ENCODE data around the gene LASP1NB.
"Not testable (repeated sequence)": the region's sequence is repeated elsewhere in the genome, so short reads cannot be mapped to it uniquely, and the experiment has no call there.

LASP1NB gene

DNA sequence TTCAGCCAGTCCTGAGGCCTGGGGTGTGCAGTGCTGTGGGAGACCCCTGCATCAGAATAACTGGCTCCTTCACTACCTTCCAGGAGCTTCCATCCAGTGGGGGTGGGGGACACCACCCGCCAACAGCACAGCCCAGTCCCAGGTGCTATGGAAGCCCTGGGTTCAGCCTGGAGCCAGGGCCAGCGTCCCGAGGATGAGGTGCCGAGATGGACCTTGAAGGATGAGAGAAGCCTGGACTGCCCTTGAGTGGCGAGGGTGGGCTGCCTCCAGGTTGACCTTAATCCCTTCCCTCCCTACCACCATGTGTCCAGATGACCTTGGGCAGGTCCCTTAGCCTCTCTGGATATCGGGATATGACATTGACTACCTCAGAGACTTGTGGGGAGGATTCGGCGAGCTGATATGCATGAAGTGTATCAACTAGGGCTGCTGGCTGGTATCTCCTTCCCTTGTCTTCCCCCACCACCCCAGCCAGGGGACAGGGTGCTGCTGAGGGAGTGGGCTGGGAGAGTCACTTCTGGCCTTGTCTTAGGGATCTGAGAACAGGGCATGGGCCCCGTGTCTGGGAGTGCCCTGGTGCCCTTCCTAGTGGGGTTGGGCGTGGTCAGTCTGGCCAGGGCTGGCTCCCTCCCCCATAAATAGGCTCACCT, 14.2 kb upstream of the LASP1NB start:
- no peak for DNase-seq (ENCODE audit: low read depth, low spot score)
- in situ Hi-C loops (cut with HindIII; ENCODE audit: low pct_unique_long_range_greater_than_20kb, low sequenced_read_pairs): no loop called here
- intact Hi-C loops (cut with micrococcal nuclease; ENCODE audit: unreplicated experiment): no loop called here
- CTCF ChIA-PET: no interaction called here
- H3K4me3 ChIP-seq (ENCODE audit: low read depth in 2 of 2, low read length in 2 of 2): no peak overlapping the region
- no peaks in the 10 kb centered on the region for H3K9me3 ChIP-seq (ENCODE audit: control insufficient read depth, insufficient read depth, low read depth, low read length)
- no peaks in the 10 kb centered on the region for H3K36me3 ChIP-seq (ENCODE audit: control insufficient read depth, insufficient read depth, low read length)
- TF ChIP-seq SIN3A (IDR thresholded peaks at IDR 0.05; ENCODE audit: borderline replicate concordance, insufficient read depth, low read depth, low read length): no peak
- TF ChIP-seq POLR2AphosphoS5 (IDR thresholded peaks at IDR 0.05; ENCODE audit: low read depth, low read length): no peak
- POLR2A ChIA-PET: no interaction called here
- BruUV-seq (replicated peaks): no TSS peak
- no peaks in the 10 kb centered on the region for H3K4me1 ChIP-seq (ENCODE audit: control insufficient read depth, insufficient read depth, low read length)
- H3K27me3 ChIP-seq (ENCODE audit: control insufficient read depth, insufficient read depth, low read length): no peaks in the 10 kb centered on the region
- H3K27ac ChIP-seq (ENCODE audit: low read length): no peak overlapping the region
- no peak for ATAC-seq

DNA sequence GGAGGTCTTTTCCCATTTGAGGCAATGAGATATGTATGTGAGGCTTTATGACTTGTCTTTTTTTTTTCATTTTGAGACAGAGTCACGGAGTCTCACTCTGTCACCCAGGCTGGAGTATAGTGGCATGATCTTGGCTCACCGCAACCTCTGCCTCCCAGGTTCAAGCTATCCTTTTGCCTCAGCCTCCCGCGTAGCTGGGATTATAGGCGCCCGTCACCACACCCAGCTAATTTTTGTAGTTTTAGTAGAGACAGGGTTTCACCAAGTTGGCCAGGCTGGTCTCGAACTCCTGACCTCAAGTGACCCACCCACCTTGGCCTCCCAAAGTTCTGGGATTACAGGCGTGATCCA, 13.7 kb upstream of the LASP1NB start:
- POLR2A ChIA-PET; H3K27me3 ChIP-seq (ENCODE audit: control insufficient read depth, insufficient read depth, low read length); intact Hi-C loops (cut with micrococcal nuclease; ENCODE audit: unreplicated experiment); H3K36me3 ChIP-seq (ENCODE audit: control insufficient read depth, insufficient read depth, low read length); H3K4me3 ChIP-seq (ENCODE audit: low read depth in 2 of 2, low read length in 2 of 2); H3K4me1 ChIP-seq (ENCODE audit: control insufficient read depth, insufficient read depth, low read length); in situ Hi-C loops (cut with HindIII; ENCODE audit: low pct_unique_long_range_greater_than_20kb, low sequenced_read_pairs); DNase-seq (ENCODE audit: low read depth, low spot score); BruUV-seq (replicated peaks); CTCF ChIA-PET; ATAC-seq; H3K27ac ChIP-seq (ENCODE audit: low read length); H3K9me3 ChIP-seq (ENCODE audit: control insufficient read depth, insufficient read depth, low read depth, low read length): not testable (repeated sequence)

DNA sequence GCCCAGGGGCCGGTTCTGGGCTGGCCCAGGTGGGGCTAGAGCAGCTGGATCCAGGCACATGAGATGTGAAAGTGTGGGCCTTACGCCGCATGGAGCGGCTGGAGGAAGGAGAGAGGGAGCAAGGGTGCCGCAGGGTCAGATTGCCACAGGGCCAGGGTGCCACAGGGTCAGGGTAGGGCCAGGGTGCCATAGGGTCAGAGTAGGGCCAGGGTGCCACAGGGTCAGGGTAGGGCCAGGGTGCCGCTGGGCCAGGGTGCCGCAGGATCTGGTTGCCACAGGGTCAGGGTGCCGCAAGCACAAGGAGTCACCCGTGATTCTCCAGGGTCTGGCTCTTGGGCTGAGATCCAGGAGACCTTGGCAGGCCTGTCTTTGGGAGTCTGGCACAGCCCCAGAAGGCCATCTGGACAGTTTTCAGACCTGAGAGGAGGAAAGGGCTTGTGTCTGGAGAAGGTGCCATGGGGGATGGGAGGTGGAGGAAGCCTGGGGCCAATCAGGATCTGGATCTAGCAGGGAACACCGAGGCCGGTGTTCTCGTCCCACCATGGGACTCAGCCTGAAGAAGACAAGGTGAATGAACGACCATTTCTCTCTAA, 13.1 kb upstream of the LASP1NB start:
- Histone ChIP-seq H3K27me3 (ENCODE audit: control insufficient read depth, insufficient read depth, low read length) (no peaks in the 10 kb centered on the region), H3K27ac (ENCODE audit: low read length) (no peak overlapping the region), H3K9me3 (ENCODE audit: control insufficient read depth, insufficient read depth, low read depth, low read length) (no peaks in the 10 kb centered on the region), H3K4me3 (ENCODE audit: low read depth in 2 of 2, low read length in 2 of 2) (no peak overlapping the region), H3K36me3 (ENCODE audit: control insufficient read depth, insufficient read depth, low read length) (no peaks in the 10 kb centered on the region), H3K4me1 (ENCODE audit: control insufficient read depth, insufficient read depth, low read length) (no peaks in the 10 kb centered on the region)
- in situ Hi-C loops (cut with HindIII; ENCODE audit: low pct_unique_long_range_greater_than_20kb, low sequenced_read_pairs): no loop called here
- DNase-seq (ENCODE audit: low read depth, low spot score) (no peak), ATAC-seq (0 out of 2 replicates have a peak, but pooled peaks have one; percentile 20)
- CTCF ChIA-PET: interaction anchor here (0.6 kb wide), 1 partner anchor 258 kb away, joined by 4 read pairs; no protein-coding TSS in a partner anchor
- BruUV-seq (replicated peaks): no TSS peak
- POLR2A ChIA-PET: no interaction called here
- intact Hi-C loops (cut with micrococcal nuclease; ENCODE audit: unreplicated experiment): no loop called here
- no peak for TF ChIP-seq SIN3A (IDR thresholded peaks at IDR 0.05; ENCODE audit: borderline replicate concordance, insufficient read depth, low read depth, low read length)
- TF ChIP-seq, protein P1, sequence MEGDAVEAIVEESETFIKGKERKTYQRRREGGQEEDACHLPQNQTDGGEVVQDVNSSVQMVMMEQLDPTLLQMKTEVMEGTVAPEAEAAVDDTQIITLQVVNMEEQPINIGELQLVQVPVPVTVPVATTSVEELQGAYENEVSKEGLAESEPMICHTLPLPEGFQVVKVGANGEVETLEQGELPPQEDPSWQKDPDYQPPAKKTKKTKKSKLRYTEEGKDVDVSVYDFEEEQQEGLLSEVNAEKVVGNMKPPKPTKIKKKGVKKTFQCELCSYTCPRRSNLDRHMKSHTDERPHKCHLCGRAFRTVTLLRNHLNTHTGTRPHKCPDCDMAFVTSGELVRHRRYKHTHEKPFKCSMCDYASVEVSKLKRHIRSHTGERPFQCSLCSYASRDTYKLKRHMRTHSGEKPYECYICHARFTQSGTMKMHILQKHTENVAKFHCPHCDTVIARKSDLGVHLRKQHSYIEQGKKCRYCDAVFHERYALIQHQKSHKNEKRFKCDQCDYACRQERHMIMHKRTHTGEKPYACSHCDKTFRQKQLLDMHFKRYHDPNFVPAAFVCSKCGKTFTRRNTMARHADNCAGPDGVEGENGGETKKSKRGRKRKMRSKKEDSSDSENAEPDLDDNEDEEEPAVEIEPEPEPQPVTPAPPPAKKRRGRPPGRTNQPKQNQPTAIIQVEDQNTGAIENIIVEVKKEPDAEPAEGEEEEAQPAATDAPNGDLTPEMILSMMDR (IDR thresholded peaks at IDR 0.05): no peak

DNA sequence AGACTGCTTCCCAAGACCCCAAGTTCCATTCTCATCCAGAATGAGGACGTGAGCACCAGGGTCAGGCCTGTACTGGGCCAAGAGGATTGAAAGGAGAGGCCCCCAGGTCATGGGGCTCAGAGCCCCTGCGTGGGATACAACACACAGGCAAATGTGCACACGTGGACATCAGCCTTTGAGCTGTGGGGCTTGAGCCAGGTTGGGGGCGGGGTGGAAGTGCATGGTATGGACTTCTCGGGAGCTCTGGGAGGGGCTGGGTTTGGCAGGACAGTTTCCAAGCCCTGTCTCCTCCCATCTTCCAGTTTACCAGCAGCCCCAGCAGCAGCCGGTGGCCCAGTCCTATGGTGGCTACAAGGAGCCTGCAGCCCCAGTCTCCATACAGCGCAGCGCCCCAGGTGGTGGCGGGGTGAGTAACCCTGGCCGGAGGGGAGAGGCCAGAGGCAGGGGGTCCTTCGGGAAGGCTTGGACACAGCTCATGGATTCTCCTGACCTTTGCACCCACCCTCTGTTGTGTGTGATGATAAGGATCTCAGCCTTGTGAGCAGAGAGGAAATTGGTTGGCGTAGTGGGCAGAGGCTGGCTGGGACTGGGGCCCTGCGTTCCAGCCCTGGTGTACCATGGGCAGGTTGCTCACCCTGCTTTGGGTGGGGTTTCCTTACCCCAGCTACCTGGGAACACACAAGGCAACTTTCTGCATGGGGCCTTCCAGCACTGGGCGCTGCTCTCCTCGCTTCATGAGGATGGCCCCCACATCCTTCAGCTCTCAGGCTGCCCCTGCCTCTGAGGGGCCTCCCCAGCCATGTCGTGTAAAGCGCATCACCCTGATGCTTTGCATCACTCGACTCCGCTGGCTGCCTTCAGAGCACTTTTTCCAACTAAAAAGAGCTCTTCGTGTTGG, 10.4 kb upstream of the LASP1NB start:
- no peaks in the 10 kb centered on the region for H3K9me3 ChIP-seq (ENCODE audit: control insufficient read depth, insufficient read depth, low read depth, low read length)
- POLR2A ChIA-PET: no interaction called here
- intact Hi-C loops (cut with micrococcal nuclease; ENCODE audit: unreplicated experiment) (no loop called here), in situ Hi-C loops (cut with HindIII; ENCODE audit: low pct_unique_long_range_greater_than_20kb, low sequenced_read_pairs) (no loop called here)
- no peaks in the 10 kb centered on the region for H3K4me1 ChIP-seq (ENCODE audit: control insufficient read depth, insufficient read depth, low read length)
- no TSS peak for BruUV-seq (replicated peaks)
- H3K4me3 ChIP-seq (ENCODE audit: low read depth in 2 of 2, low read length in 2 of 2): no peak overlapping the region
- H3K27me3 ChIP-seq (ENCODE audit: control insufficient read depth, insufficient read depth, low read length): no peaks in the 10 kb centered on the region
- TF ChIP-seq SIN3A (IDR thresholded peaks at IDR 0.05; ENCODE audit: borderline replicate concordance, insufficient read depth, low read depth, low read length): no peak
- TF ChIP-seq, protein P1 (IDR thresholded peaks at IDR 0.05): no peak
- TF ChIP-seq POLR2AphosphoS5 (IDR thresholded peaks at IDR 0.05; ENCODE audit: low read depth, low read length): no peak
- TF ChIP-seq TCF7L2 (IDR thresholded peaks at IDR 0.05; ENCODE audit: low read depth, low read length): no peak
- TF ChIP-seq, protein P2, sequence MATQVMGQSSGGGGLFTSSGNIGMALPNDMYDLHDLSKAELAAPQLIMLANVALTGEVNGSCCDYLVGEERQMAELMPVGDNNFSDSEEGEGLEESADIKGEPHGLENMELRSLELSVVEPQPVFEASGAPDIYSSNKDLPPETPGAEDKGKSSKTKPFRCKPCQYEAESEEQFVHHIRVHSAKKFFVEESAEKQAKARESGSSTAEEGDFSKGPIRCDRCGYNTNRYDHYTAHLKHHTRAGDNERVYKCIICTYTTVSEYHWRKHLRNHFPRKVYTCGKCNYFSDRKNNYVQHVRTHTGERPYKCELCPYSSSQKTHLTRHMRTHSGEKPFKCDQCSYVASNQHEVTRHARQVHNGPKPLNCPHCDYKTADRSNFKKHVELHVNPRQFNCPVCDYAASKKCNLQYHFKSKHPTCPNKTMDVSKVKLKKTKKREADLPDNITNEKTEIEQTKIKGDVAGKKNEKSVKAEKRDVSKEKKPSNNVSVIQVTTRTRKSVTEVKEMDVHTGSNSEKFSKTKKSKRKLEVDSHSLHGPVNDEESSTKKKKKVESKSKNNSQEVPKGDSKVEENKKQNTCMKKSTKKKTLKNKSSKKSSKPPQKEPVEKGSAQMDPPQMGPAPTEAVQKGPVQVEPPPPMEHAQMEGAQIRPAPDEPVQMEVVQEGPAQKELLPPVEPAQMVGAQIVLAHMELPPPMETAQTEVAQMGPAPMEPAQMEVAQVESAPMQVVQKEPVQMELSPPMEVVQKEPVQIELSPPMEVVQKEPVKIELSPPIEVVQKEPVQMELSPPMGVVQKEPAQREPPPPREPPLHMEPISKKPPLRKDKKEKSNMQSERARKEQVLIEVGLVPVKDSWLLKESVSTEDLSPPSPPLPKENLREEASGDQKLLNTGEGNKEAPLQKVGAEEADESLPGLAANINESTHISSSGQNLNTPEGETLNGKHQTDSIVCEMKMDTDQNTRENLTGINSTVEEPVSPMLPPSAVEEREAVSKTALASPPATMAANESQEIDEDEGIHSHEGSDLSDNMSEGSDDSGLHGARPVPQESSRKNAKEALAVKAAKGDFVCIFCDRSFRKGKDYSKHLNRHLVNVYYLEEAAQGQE (IDR thresholded peaks at IDR 0.05; ENCODE audit: insufficient read depth in 1 of 2, low read depth in 2 of 2, low read length in 1 of 2): no peak
- no peak overlapping the region for H3K27ac ChIP-seq (ENCODE audit: low read length)
- CTCF ChIA-PET: no interaction called here
- no peaks in the 10 kb centered on the region for H3K36me3 ChIP-seq (ENCODE audit: control insufficient read depth, insufficient read depth, low read length)
- DNase-seq (ENCODE audit: low read depth, low spot score) (no peak), ATAC-seq (peak; percentile 32; the same call in 1 of the 2 replicates)

Data from Panc1 (cell line).